Kidney (tissue), 13 donors: ENCODE results near the gene SMIM45.

Source experiments
- DNase-seq, 5 donors: peaks; one replicate each; pipeline ENCODE4 v3.0.0-alpha.2; 2013 to 2020
- FAIRE-seq: peaks from 2 replicates; lab custom pipeline; 2012; peaks lifted over from hg19 to GRCh38; lab: Jason Lieb, UNC
- H3K27ac ChIP-seq, 2 donors: one replicate each; pipeline ENCODE4 v1.7.0; 2013; ENCODE audit warnings: low read depth in 2 of 2, low read length in 2 of 2, inconsistent platforms in 1 of 2
- H3K27me3 ChIP-seq: one replicate; pipeline ENCODE4 v1.7.1; 2013; ENCODE audit warnings: low read length, inconsistent platforms; ENCODE audit not compliant: control insufficient read depth, insufficient read depth
- H3K36me3 ChIP-seq, 3 donors: one replicate each; pipeline versions ENCODE4 v1.7.0 to v1.7.1; 2013; ENCODE audit warnings: low read length in 3 of 3, control low read depth in 1 of 3, inconsistent platforms in 1 of 3; ENCODE audit not compliant: insufficient read depth in 3 of 3, control insufficient read depth in 2 of 3
- H3K4me1 ChIP-seq, 3 donors: one replicate each; pipeline versions ENCODE4 v1.7.0 to v1.7.1; 2013; ENCODE audit warnings: low read length in 3 of 3, inconsistent platforms in 1 of 3, low read depth in 1 of 3; ENCODE audit not compliant: control insufficient read depth in 2 of 3, insufficient read depth in 2 of 3
- H3K4me3 ChIP-seq, 3 donors: one replicate each; pipeline versions ENCODE4 v1.7.0 to v1.8.1; 2013; ENCODE audit warnings: low read length in 3 of 3, control low read depth in 1 of 3, inconsistent platforms in 1 of 3
- H3K9ac ChIP-seq, 3 donors: one replicate each; pipeline versions ENCODE4 v1.7.0 to v1.7.1; 2013; ENCODE audit warnings: low read length in 3 of 3, control low read depth in 1 of 3, inconsistent platforms in 1 of 3
- H3K9me3 ChIP-seq, 3 donors: one replicate each; pipeline versions ENCODE4 v1.7.0 to v1.7.1; 2013; ENCODE audit warnings: low read length in 3 of 3, control low read depth in 1 of 3, inconsistent platforms in 1 of 3; ENCODE audit not compliant: control insufficient read depth in 2 of 3, insufficient read depth in 1 of 3
- intact Hi-C: fragments of 100-400 bp; cut with DNase I; formaldehyde crosslinking; loops from one replicate; pipeline ENCODE4 v1.11.1; 2022
- TF ChIP-seq, protein P1 (sequence below): IDR thresholded peaks from 3 replicates; pipeline ENCODE4 v1.5.1; 2012; ENCODE audit warnings: mild to moderate bottlenecking, moderate library complexity, borderline replicate concordance; ENCODE audit not compliant: insufficient read depth; ENCODE audit errors: extremely low read depth
- donor health status: control.
- donor health status: control.
- donor health status: control.
- donor health status: control.
- donor health status: control.
- donor health status: DM: yes; HTN: yes; CAD: no.
- donor health status: Normal renal cell carcinoma (clear cell type).

SMIM45 gene

DNA sequence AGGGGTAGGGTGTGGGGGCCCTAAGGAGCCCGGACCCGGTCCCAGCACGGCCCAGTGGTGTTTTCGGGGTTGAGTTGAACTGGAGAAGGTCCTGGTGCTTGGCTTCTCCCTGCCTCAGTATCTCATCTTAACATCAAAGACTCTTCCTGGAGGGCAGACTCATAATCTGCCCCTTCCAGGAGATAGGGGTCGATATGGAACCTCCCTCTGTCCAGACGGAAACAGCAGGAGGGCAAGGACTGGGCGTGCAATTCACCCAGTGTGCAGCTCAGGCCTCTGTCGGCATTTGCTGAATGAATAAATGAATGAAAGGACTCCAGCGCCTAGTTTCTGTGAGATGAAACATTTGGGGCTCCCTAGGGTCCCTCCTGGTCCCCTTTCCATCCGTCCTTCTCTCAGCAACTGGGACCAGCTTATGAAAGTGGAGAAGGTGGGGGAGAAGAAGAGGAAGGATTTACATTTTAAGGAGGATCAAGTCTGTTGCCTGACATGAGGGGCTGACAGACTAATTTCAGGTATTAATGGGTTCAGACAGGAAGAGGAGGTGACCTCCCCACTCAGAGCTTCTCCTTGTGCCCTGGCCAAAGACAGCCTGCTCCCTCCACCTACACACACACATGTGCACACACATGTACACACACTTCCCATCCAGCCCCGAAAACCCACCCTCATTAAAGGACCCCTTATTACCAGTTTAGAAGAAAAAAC is 36.0 kb upstream of the SMIM45 start:
- peak in 1 of 5 donors; percentile 45 for DNase-seq
- FAIRE-seq = no peak
- Histone ChIP-seq H3K4me3 (no peak overlapping the region), H3K36me3 (no peaks in the 10 kb centered on the region), H3K9me3 (no peaks in the 10 kb centered on the region), H3K27me3 (peaks cover 31% of the 10 kb centered on the region), H3K9ac (no peak overlapping the region), H3K4me1 (peaks cover 0 to 8% (median 0%) of the 10 kb centered on the region in 3 donors), H3K27ac (no peak overlapping the region)
- intact Hi-C loops = no loop called here
- TF ChIP-seq, protein P1, sequence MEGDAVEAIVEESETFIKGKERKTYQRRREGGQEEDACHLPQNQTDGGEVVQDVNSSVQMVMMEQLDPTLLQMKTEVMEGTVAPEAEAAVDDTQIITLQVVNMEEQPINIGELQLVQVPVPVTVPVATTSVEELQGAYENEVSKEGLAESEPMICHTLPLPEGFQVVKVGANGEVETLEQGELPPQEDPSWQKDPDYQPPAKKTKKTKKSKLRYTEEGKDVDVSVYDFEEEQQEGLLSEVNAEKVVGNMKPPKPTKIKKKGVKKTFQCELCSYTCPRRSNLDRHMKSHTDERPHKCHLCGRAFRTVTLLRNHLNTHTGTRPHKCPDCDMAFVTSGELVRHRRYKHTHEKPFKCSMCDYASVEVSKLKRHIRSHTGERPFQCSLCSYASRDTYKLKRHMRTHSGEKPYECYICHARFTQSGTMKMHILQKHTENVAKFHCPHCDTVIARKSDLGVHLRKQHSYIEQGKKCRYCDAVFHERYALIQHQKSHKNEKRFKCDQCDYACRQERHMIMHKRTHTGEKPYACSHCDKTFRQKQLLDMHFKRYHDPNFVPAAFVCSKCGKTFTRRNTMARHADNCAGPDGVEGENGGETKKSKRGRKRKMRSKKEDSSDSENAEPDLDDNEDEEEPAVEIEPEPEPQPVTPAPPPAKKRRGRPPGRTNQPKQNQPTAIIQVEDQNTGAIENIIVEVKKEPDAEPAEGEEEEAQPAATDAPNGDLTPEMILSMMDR = no peak

- Histone ChIP-seq H3K4me1 (peaks cover 0 to 8% (median 0%) of the 10 kb centered on the region in 3 donors), H3K4me3 (no peak overlapping the region), H3K36me3 (no peaks in the 10 kb centered on the region), H3K27ac (no peak overlapping the region), H3K9ac (no peak overlapping the region), H3K9me3 (no peaks in the 10 kb centered on the region), H3K27me3 (peaks cover 28% of the 10 kb centered on the region)
- intact Hi-C loops = no loop called here
- TF ChIP-seq, protein P1 = no peak
- DNase-seq (no peak), FAIRE-seq (no peak)
Observed at GRCh38 chr22:41916745-41917358, 35.1 kb upstream of the SMIM45 start.

DNA sequence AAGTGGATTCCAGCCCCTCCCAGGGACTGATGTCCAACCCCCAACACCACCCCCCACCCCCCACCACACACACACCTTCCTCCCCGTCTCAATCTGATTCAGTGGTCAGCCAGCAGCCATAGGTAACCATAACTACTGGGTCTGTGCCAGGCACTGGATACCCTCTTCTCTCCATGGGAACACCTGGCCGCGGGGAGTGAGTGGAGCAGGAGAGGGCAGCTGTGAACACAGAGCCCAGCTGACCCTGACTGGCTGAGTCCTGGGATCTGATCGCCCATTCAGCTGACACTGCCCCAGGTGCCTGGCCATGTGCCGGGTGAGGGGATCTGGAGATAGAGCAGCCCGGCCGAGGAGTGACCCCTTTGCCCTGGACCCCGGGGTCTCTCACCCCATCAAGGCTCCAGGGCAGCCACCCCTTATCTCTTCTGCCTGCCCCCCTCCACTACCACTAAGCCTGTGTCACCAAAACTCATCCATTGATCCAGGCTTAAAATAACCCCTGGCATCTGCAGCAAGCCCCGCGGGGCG is 34.5 kb upstream of the SMIM45 start:
- no peak overlapping the region for H3K9ac ChIP-seq
- TF ChIP-seq, protein P1 = no peak
- H3K27me3 ChIP-seq = peaks cover 23% of the 10 kb centered on the region
- no peaks in the 10 kb centered on the region for H3K36me3 ChIP-seq
- no peak overlapping the region for H3K27ac ChIP-seq
- peaks cover 0 to 8% (median 0%) of the 10 kb centered on the region in 3 donors for H3K4me1 ChIP-seq
- H3K9me3 ChIP-seq = no peaks in the 10 kb centered on the region
- no peak overlapping the region for H3K4me3 ChIP-seq
- intact Hi-C loops = no loop called here
- FAIRE-seq (no peak), DNase-seq (no peak)
